HUES64 (cell line): ENCODE measurements around the gene NUP58. TPM values are rescaled to one million over a fixed set of nuclear protein-coding genes. Genes with fewer than 3 reads are reported as not detected.

ENCODE experiments used
- H3K27ac ChIP-seq: 2 replicates; pipeline ENCODE4 v1.7.0; 2013; ENCODE audit warnings: low read depth, low read length, inconsistent platforms
- H3K27me3 ChIP-seq: 2 replicates; pipeline ENCODE4 v1.6.1; 2013; ENCODE audit warnings: mild to moderate bottlenecking, low read length; ENCODE audit not compliant: insufficient read depth
- H3K36me3 ChIP-seq: 2 replicates; pipeline ENCODE4 v1.6.1; 2013; ENCODE audit warnings: mild to moderate bottlenecking, low read length; ENCODE audit not compliant: insufficient read depth
- H3K4me1 ChIP-seq: 2 replicates; pipeline ENCODE4 v1.6.1; 2013; ENCODE audit warnings: mild to moderate bottlenecking, low read length, moderate library complexity; ENCODE audit not compliant: insufficient read depth
- H3K4me3 ChIP-seq: 2 replicates; pipeline ENCODE4 v1.5.1; 2013; ENCODE audit warnings: mild to moderate bottlenecking, low read length, moderate library complexity
- H3K9ac ChIP-seq: 2 replicates; pipeline ENCODE4 v1.6.1; 2013; ENCODE audit warnings: mild to moderate bottlenecking, low read depth, low read length
- H3K9me3 ChIP-seq: 2 replicates; pipeline ENCODE4 v1.6.1; 2013; ENCODE audit warnings: low read depth, low read length; ENCODE audit not compliant: insufficient read depth
- WGBS: fragments of 150-250, 120-280 bp; methylation state at CpG from one replicate; pipeline ENCODE4 v1.1.7; 2013; ENCODE audit warnings: missing lambda C conversion rate; 5-methylcytosine and 5-hydroxymethylcytosine counted together
- polyA plus RNA-seq, 2 experiments: library from polyadenylated mRNA; stranded (reverse); fragments of 50-300 nt; gene quantifications; one replicate each; pipeline ENCODE4 v1.2.3, GENCODE V29; 2013

The NUP58 gene, protein sequence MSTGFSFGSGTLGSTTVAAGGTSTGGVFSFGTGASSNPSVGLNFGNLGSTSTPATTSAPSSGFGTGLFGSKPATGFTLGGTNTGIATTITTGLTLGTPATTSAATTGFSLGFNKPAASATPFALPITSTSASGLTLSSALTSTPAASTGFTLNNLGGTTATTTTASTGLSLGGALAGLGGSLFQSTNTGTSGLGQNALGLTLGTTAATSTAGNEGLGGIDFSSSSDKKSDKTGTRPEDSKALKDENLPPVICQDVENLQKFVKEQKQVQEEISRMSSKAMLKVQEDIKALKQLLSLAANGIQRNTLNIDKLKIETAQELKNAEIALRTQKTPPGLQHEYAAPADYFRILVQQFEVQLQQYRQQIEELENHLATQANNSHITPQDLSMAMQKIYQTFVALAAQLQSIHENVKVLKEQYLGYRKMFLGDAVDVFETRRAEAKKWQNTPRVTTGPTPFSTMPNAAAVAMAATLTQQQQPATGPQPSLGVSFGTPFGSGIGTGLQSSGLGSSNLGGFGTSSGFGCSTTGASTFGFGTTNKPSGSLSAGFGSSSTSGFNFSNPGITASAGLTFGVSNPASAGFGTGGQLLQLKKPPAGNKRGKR
- polyA plus RNA-seq (2013, experiment 1 of 2) = 37.4 TPM
- 37.5 TPM for polyA plus RNA-seq (2013, experiment 2 of 2)

DNA sequence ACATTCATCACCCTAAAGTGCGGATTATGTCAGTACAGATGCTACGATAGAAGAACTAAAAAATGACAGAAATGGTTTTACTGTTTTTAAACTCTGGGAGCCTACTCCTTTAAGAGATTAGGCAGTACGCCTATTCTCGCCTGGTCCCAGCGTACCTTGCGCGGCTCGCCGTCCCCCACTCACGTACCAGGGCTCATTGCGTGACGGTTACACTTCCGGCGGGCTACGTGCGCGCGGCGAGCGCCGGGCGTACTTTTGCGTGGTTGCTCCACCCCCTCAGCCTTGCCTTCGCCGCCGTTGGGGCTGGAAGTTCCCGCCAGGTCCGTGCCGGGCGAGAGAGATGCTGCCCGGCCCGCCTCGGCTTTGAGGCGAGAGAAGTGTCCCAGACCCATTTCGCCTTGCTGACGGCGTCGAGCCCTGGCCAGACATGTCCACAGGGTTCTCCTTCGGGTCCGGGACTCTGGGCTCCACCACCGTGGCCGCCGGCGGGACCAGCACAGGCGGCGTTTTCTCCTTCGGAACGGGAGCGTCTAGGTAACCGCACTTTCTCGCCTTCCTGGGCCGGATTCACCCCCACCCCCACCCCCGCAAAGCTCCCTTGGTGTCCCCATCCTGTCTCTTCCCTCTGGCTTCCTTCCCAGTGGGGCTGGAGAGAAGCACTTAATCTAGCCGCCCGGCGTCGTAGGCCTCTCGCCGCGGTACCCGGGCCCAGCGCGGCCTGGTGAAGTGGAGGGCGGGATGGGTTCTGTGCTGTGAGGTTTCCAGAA lies at the start of gene NUP58:
Gene NUP58 (plus strand): TSS at position 279 of the 767 bp plus-strand sequence. CDS start 149 bp downstream, at position 428.
- WGBS = 3% methylated on average over 64 of the region's 64 CpGs
- H3K9ac ChIP-seq = peak within 1 kb of the TSS; percentile 90
- H3K4me3 ChIP-seq = peak within 1 kb of the TSS; percentile 98
- peaks cover 30% of the 10 kb centered on the region; the same call in 1 of the 2 replicates for H3K36me3 ChIP-seq
- peak within 1 kb of the TSS; percentile 82 for H3K27ac ChIP-seq
- peaks cover 6% of the 10 kb centered on the region for H3K4me1 ChIP-seq
- no peaks in the 10 kb centered on the region for H3K9me3 ChIP-seq
- H3K27me3 ChIP-seq = peaks cover 28% of the 10 kb centered on the region; the same call in 1 of the 2 replicates

DNA sequence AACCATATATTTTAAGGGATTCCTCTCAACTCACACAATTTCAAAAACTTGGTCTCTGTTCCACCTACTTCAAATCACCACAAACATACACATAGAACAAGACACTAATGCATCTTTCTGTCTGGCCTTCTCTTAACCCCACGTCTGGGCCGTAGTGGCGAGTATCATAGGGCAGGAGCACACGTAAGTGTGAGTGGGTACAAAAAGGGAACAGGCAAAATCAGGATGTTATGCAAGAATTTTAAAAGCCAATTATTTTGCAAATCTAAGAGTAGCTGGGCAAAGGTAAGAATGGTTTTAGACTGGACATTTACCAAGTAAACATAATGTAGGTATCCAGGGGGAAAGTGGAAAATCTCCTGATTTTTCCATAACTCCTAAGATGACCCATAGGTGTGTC lies 49.2 kb upstream of the NUP58 start:
- Histone ChIP-seq H3K9me3 (no peaks in the 10 kb centered on the region), H3K9ac (no peak overlapping the region), H3K36me3 (peaks cover 12% of the 10 kb centered on the region), H3K27me3 (no peaks in the 10 kb centered on the region), H3K4me3 (no peak overlapping the region), H3K4me1 (no peaks in the 10 kb centered on the region), H3K27ac (no peak overlapping the region)
- WGBS = 98% methylated on average over 4 of the region's 4 CpGs

DNA sequence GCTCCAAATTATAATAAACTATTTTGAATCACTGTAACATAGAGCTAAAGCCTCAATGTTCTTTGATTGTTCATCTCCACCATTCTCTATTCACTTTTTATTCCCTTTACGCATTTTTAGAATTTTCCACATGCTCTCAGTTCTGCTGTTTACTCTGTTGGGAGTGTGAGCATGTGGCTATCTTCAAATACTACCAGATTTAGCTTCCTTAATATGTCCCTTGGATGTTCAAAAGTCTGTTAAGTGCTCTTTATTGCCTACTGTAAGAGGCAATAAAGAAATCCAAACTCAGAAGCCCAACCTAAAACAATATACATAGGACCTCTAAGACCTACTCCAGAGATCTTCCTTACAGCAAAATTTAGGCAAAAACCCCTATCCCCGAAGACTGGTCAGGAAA lies 48.7 kb upstream of the NUP58 start:
- WGBS = 95% methylated on average over 2 of the region's 2 CpGs
- H3K36me3 ChIP-seq = peaks cover 17% of the 10 kb centered on the region

DNA sequence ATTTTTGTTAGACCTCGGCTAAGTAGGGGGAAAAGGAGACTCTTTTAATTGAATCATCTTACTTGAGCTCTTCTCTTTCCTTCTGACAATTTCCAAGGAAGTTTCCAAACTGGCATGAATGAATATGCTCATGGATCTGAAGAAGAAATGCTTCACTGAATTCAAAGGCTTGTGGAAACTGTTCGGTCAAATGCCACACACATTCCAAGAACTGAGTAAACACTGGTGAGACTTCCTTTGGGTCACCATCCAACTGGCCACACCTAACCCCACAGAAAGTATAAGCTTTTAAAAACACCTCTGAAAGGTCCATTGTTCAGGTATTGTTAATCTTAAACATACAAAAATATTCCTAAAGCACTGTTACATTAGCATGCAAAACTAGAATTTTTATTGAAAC lies 47.7 kb upstream of the NUP58 start:
- H3K27me3 ChIP-seq = no peaks in the 10 kb centered on the region
- no peak overlapping the region for H3K4me3 ChIP-seq
- no peak overlapping the region for H3K27ac ChIP-seq
- no peaks in the 10 kb centered on the region for H3K4me1 ChIP-seq
- peaks cover 24% of the 10 kb centered on the region for H3K36me3 ChIP-seq
- no peak overlapping the region for H3K9ac ChIP-seq
- no peaks in the 10 kb centered on the region for H3K9me3 ChIP-seq
- WGBS = 98% methylated on average over 2 of the region's 2 CpGs

More for the DNA sequence above, 48.7 kb upstream of the NUP58 start:
- Histone ChIP-seq H3K27ac (no peak overlapping the region), H3K9me3 (no peaks in the 10 kb centered on the region), H3K9ac (no peak overlapping the region), H3K4me1 (no peaks in the 10 kb centered on the region), H3K4me3 (no peak overlapping the region), H3K27me3 (no peaks in the 10 kb centered on the region)

DNA sequence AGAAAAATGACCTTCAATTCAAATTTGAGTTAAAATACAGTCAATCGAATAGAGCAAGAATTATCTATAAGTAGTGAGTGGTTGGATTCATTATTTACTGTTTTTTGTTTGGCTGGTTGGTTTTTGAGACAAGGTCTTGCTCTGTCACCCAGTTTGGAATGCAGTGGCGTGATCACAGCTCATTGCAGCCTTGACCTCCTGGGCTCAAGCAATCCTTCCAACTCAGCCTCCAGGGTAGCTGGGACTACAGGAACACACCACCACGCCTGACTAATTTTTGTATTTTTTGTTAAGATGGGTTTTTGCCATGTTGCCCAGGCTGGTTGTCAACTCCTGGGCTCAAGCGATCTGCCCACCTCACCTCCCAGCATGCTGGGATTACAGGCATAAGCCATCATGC lies 39.2 kb upstream of the NUP58 start:
- H3K9me3 ChIP-seq = no peaks in the 10 kb centered on the region
- H3K4me3 ChIP-seq = no peak overlapping the region
- no peak overlapping the region for H3K9ac ChIP-seq
- H3K4me1 ChIP-seq = no peaks in the 10 kb centered on the region
- WGBS = 98% methylated on average over 4 of the region's 4 CpGs
- no peak overlapping the region for H3K27ac ChIP-seq
- H3K27me3 ChIP-seq = no peaks in the 10 kb centered on the region
- peaks cover 35% of the 10 kb centered on the region for H3K36me3 ChIP-seq

DNA sequence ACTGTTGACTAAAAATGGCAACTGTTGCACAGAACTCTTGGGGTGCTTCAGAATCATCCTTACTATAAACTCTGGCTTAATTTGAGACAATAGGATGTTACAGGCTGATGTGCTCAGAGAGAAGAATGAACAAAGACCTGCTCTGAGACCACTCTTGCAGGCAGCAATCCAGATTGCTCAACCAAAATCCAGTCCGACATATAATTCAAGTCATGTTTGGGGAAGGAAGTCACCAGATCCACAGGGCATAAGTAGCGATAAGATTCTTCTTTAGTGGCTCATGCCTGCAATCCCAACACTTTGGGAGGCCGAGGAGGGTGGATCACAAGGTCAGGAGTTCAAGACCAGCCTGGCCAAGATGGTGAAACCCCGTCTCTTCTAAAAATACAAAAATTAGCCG lies 34.7 kb upstream of the NUP58 start:
- Histone ChIP-seq H3K9ac (no peak overlapping the region), H3K27me3 (no peaks in the 10 kb centered on the region), H3K9me3 (no peaks in the 10 kb centered on the region), H3K4me3 (no peak overlapping the region), H3K4me1 (no peaks in the 10 kb centered on the region), H3K27ac (no peak overlapping the region), H3K36me3 (peaks cover 13% of the 10 kb centered on the region)
- WGBS = over 99% methylated on average over 5 of the region's 5 CpGs

DNA sequence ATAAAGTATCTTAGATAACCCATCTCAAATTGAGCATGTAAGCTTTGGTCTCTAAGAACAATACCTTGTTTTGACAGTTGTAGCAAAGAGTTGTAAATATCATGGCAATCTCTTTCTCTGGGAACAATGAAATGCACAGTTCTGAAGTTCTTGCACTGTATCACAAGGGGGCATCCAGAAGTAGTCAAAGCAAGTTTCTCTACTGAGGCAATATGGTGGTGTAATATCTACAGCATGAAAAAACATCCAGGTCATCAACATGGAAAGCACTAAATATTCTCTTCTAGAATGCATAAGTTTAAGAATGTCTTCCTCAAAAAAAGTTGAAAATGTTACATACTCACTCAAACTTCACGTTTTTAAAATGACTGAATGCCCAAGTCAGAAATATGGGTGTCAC lies 33.7 kb upstream of the NUP58 start:
- Histone ChIP-seq H3K27ac (no peak overlapping the region), H3K36me3 (peaks cover 18% of the 10 kb centered on the region), H3K4me1 (no peaks in the 10 kb centered on the region), H3K4me3 (no peak overlapping the region), H3K27me3 (no peaks in the 10 kb centered on the region), H3K9me3 (no peaks in the 10 kb centered on the region), H3K9ac (no peak overlapping the region)
- WGBS = 87% methylated on average over 1 of the region's 1 CpG

DNA sequence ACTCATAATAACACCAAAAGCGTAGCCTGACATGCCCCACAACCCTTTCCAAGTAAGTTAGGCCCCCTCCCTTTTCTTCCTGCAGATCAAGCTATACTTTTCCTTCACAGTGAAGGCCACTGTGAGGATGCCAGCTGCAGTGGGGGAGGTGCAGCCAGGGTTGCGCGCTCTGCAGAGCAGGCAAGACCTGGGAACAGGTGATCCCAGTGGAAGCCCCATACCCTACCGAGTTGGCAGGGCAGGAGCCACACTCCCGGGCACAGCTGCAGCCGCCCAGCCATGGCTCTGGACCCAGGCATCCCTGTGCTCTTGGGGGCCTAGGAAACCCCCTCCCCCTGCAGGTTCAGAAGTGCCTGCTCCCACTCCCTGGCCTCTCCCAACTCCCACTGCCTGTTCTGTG lies 32.9 kb upstream of the NUP58 start:
- peaks cover 20% of the 10 kb centered on the region for H3K36me3 ChIP-seq
- 91% methylated on average over 6 of the region's 6 CpGs for WGBS

DNA sequence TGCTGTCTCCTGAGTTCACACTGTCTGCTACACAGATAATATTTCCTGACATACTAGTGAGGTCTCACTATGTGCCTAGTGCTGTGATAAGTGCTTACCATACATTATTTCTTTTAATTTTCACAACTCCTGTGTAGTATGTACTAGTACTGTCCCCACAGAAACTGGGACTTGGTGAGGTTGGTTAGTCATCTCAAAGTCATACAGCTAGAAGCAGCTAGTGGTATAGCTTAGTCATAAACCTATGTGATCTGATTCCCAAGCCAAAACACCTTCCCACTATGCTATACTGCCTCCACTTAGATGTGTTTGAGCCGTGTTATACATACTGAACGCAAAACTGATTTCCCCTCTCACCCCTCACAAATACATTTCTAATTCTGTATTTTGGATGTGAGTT lies 24.7 kb upstream of the NUP58 start:
- Histone ChIP-seq H3K27me3 (no peaks in the 10 kb centered on the region), H3K4me3 (no peak overlapping the region), H3K27ac (no peak overlapping the region), H3K36me3 (peaks cover 10% of the 10 kb centered on the region; the same call in 1 of the 2 replicates), H3K4me1 (peaks cover under 1% of the 10 kb centered on the region; the same call in 1 of the 2 replicates), H3K9ac (no peak overlapping the region), H3K9me3 (no peaks in the 10 kb centered on the region)
- WGBS = 100% methylated on average over 1 of the region's 2 CpGs

More for the DNA sequence above, 32.9 kb upstream of the NUP58 start:
- H3K27ac ChIP-seq = no peak overlapping the region
- H3K4me3 ChIP-seq = no peak overlapping the region
- no peak overlapping the region for H3K9ac ChIP-seq
- H3K9me3 ChIP-seq = no peaks in the 10 kb centered on the region
- H3K27me3 ChIP-seq = no peaks in the 10 kb centered on the region
- H3K4me1 ChIP-seq = no peaks in the 10 kb centered on the region

DNA sequence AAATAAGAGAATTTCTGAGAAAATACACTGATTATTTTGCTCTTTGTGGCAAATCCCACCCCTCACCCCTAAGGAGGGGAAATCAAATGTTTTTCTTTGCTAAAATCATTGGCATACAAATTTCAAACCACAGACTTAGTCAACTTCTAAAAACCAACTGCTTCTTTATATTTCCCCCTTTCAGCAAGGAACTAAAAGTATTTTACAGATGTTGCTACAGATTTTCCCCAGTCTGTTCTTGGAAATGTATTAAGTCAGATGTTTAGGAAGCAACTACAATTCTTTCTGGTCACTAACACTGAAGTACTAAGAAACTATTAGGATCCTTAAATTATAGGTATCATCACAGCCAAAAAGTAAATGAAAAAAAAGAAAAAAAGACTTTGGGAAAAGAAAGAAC lies 21.0 kb upstream of the NUP58 start:
- Histone ChIP-seq H3K9ac (no peak overlapping the region), H3K36me3 (no peaks in the 10 kb centered on the region), H3K27me3 (no peaks in the 10 kb centered on the region), H3K27ac (no peak overlapping the region), H3K4me3 (no peak overlapping the region), H3K9me3 (no peaks in the 10 kb centered on the region), H3K4me1 (peaks cover 5% of the 10 kb centered on the region; the same call in 1 of the 2 replicates)
